BE2C (cell line): ENCODE data around the gene CHRNA7.

Experiments used
- DNase-seq: peaks from one replicate; pipeline ENCODE4 v3.0.0-alpha.2; 2020
- H3K27me3 ChIP-seq: fragments of 250-450 bp; sonication (Bioruptor Pico); 2 replicates; pipeline ENCODE4 v1.5.1; 2020; ENCODE audit warnings: mild to moderate bottlenecking
- H3K36me3 ChIP-seq: fragments of 250-450 bp; sonication (Bioruptor Pico); 2 replicates; pipeline ENCODE4 v1.5.1; 2020; ENCODE audit warnings: mild to moderate bottlenecking
- H3K4me1 ChIP-seq: fragments of 250-450 bp; sonication (Bioruptor Pico); 2 replicates; pipeline ENCODE4 v1.5.1; 2020
- H3K4me3 ChIP-seq: 2 replicates; pipeline ENCODE4 v1.5.1; 2011; ENCODE audit warnings: low read depth, low read length
- H3K9me3 ChIP-seq: fragments of 250-450 bp; sonication (Bioruptor Pico); 2 replicates; pipeline ENCODE4 v1.5.1; 2020
- TF ChIP-seq, protein P1 (sequence below): IDR thresholded peaks from 2 replicates; pipeline ENCODE4 v1.5.1; 2012; ENCODE audit warnings: mild to moderate bottlenecking, low read depth, low read length

CHRNA7 gene

DNA sequence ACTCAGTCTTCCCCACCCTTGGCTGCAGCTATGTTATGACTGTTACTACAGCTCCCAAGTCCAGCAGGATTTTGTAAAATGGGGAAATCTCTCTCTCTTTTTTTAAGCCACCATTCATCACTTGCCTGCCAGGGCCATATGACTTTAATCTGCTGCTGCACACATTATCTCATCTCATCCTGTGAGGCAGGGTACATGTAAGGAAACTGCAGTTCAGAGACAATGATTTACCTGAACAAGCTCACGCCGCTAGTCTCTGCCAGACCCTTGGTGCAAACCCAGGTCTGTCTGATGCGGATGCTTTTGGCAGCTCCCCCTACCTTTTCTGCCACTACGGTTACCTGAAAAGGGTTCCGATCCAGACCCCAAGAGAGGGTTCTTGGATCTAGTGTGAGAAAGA, 78.3 kb downstream of the CHRNA7 start:
- no peaks in the 10 kb centered on the region for H3K27me3 ChIP-seq
- H3K9me3 ChIP-seq: no peaks in the 10 kb centered on the region
- no peak for DNase-seq
- TF ChIP-seq, protein P1, sequence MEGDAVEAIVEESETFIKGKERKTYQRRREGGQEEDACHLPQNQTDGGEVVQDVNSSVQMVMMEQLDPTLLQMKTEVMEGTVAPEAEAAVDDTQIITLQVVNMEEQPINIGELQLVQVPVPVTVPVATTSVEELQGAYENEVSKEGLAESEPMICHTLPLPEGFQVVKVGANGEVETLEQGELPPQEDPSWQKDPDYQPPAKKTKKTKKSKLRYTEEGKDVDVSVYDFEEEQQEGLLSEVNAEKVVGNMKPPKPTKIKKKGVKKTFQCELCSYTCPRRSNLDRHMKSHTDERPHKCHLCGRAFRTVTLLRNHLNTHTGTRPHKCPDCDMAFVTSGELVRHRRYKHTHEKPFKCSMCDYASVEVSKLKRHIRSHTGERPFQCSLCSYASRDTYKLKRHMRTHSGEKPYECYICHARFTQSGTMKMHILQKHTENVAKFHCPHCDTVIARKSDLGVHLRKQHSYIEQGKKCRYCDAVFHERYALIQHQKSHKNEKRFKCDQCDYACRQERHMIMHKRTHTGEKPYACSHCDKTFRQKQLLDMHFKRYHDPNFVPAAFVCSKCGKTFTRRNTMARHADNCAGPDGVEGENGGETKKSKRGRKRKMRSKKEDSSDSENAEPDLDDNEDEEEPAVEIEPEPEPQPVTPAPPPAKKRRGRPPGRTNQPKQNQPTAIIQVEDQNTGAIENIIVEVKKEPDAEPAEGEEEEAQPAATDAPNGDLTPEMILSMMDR: no peak
- peaks cover 2% of the 10 kb centered on the region; the same call in 1 of the 2 replicates for H3K36me3 ChIP-seq
- H3K4me1 ChIP-seq: peaks cover 33% of the 10 kb centered on the region
- no peak overlapping the region for H3K4me3 ChIP-seq

DNA sequence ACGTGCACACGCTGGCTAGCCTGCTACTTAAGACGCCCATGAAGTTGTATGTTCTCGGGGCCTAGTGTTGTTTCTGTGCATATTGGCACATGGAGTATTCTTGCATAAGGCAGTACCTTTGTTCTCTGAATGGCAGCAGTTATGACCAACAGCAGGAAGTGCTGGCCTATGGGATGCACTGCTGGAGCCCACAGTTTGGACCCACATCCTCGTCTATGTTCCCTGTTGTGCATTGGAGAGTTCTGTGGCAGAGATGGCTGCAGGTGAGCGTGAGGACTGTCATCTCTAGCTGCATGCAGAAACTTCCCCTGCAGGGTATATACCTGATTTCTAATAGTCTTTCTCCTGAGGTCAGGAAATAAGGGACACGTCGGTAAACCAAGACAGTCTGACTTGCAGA, 81.8 kb downstream of the CHRNA7 start:
- Histone ChIP-seq H3K36me3 (no peaks in the 10 kb centered on the region; the same call in 1 of the 2 replicates), H3K4me1 (peaks cover 15% of the 10 kb centered on the region), H3K27me3 (no peaks in the 10 kb centered on the region), H3K9me3 (no peaks in the 10 kb centered on the region), H3K4me3 (no peak overlapping the region)
- DNase-seq: no peak
- TF ChIP-seq, protein P1: no peak

DNA sequence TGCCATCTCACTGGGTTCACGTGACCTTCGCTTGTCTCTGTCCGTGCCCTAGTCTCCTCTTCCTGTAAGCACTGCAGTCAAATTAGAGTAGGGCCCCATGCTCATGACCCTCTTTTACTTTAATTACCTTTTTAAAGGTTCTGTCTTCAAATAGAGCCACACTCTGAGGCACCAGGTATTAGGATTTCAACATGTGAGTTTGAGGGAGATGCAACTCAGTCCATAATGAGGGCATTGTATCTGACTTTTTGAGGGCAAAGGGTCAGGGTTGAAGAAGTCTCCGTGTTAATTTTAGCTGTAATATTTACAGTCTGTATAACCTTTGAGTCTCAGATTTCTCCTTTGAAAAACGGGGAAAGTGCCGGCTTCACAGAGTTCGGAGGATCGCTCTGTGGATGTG, 82.9 kb downstream of the CHRNA7 start:
- H3K4me1 ChIP-seq: peaks cover 16% of the 10 kb centered on the region
- no peaks in the 10 kb centered on the region for H3K9me3 ChIP-seq
- no peaks in the 10 kb centered on the region for H3K27me3 ChIP-seq
- DNase-seq: no peak
- TF ChIP-seq, protein P1: no peak
- H3K36me3 ChIP-seq: no peaks in the 10 kb centered on the region; the same call in 1 of the 2 replicates
- no peak overlapping the region for H3K4me3 ChIP-seq

DNA sequence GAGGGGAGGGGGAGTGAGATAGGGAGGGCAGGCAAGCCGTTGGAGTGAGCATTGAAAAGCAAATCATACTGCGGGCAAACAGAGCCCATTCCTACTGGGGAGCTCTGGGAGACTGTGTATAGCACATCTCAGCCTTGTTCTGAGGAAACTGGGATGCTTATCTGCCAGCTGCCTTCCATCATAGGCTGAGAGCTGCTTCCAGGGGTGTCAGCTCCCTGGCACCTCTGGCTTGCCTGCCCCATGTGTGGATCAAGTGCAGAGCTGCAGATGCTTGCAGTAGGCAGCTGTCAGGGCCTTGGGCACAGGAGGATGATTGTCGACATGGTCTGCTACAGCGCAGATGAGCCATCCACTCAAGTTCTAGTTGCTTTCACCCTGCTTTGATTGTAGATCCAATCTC, 86.8 kb downstream of the CHRNA7 start:
- peaks cover 30% of the 10 kb centered on the region for H3K4me1 ChIP-seq
- TF ChIP-seq, protein P1: no peak
- peak; percentile 46 for DNase-seq
- H3K9me3 ChIP-seq: no peaks in the 10 kb centered on the region
- no peaks in the 10 kb centered on the region for H3K27me3 ChIP-seq
- no peaks in the 10 kb centered on the region; the same call in 1 of the 2 replicates for H3K36me3 ChIP-seq
- H3K4me3 ChIP-seq: no peak overlapping the region

DNA sequence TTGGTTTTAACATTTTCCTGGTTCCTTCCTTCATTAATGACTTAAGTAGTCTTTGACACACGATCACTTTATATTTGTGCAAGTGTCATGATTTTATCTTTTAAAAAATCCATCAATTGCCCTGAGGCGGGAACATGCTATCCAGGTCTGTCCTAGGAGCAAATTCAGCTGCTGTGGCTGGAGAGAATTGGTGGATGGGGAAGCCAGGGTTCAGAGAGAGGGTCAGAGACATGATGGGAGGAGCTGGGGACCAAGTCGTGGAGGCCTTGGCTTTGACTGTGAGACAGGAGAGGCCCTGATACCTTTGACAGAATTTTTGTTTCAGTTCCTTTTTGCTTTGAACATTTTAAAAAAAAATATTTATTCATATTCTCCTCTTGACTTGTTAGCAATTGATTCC, 89.0 kb downstream of the CHRNA7 start:
- Histone ChIP-seq H3K9me3 (no peaks in the 10 kb centered on the region), H3K27me3 (no peaks in the 10 kb centered on the region), H3K4me3 (no peak overlapping the region), H3K4me1 (peaks cover 30% of the 10 kb centered on the region), H3K36me3 (no peaks in the 10 kb centered on the region; the same call in 1 of the 2 replicates)
- peak; percentile 62 for DNase-seq
- TF ChIP-seq, protein P1: no peak

DNA sequence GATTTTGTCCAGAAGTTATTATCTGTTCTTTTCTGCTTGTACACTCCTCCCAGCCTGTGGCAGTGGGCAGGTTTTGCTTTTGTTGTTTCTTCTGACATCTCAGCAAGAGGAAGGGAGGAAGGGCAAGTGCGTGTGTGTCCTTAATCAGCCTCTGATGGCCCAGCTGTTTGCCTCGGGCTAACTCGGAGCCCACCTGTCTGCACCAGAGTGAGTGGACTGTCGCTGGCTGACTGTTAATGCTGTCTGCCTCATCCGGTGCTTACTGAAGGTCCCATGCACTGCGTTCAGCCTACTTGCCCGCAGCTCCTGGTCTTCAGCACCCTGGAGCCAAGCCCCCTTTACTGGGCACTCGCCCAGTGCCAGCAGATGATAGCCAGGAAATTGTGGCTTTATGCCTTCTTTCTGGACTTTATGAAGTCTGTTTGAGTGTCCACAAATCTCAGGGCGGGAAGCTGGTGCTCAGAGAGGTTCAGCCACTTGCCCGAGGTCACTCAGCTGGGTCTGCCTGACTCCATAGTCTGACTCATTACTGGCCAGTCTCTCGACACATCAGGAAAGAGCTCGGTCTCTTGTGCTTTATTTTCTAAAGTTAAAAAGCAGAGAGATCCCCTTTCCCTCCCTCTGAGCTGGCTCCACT, 89.5 kb downstream of the CHRNA7 start:
- no peaks in the 10 kb centered on the region; the same call in 1 of the 2 replicates for H3K36me3 ChIP-seq
- DNase-seq: peak; percentile 86
- peak overlapping the region; percentile 14 for H3K4me3 ChIP-seq
- no peaks in the 10 kb centered on the region for H3K9me3 ChIP-seq
- TF ChIP-seq, protein P1: no peak
- H3K4me1 ChIP-seq: peaks cover 33% of the 10 kb centered on the region
- no peaks in the 10 kb centered on the region for H3K27me3 ChIP-seq
